ENCODE measurements around the gene DNAH1.

DNAH1 gene

GRCh38 chr3:52393959-52394670 lies 78.0 kb downstream of the DNAH1 start:
- H3K27me3 ChIP-seq (ENCODE audit: control insufficient read depth, insufficient read depth, low read length): peaks cover 4% of the 10 kb centered on the region; the same call in 1 of the 2 replicates
- no peak overlapping the region for H3K4me3 ChIP-seq (ENCODE audit: low read depth, low read length)
- no peaks in the 10 kb centered on the region for H3K36me3 ChIP-seq (ENCODE audit: control insufficient read depth, insufficient read depth, low read length)
- H3K9me3 ChIP-seq (ENCODE audit: control insufficient read depth, insufficient read depth, low read depth, low read length): no peaks in the 10 kb centered on the region
- no peak overlapping the region for H3K27ac ChIP-seq (ENCODE audit: low read depth, low read length)
- H3K4me1 ChIP-seq (ENCODE audit: control insufficient read depth, insufficient read depth, low read length): no peaks in the 10 kb centered on the region
- H3K9ac ChIP-seq (ENCODE audit: low read length): no peak overlapping the region

GRCh38 chr3:52394751-52395502 lies 78.8 kb downstream of the DNAH1 start:
- Histone ChIP-seq H3K4me1 (ENCODE audit: control insufficient read depth, insufficient read depth, low read length) (no peaks in the 10 kb centered on the region), H3K9ac (ENCODE audit: low read length) (no peak overlapping the region), H3K4me3 (ENCODE audit: low read depth, low read length) (no peak overlapping the region), H3K36me3 (ENCODE audit: control insufficient read depth, insufficient read depth, low read length) (0 out of 2 replicates have a peak, but pooled peaks cover 2% of the 10 kb centered on the region), H3K27ac (ENCODE audit: low read depth, low read length) (no peak overlapping the region), H3K27me3 (ENCODE audit: control insufficient read depth, insufficient read depth, low read length) (peaks cover 4% of the 10 kb centered on the region; the same call in 1 of the 2 replicates), H3K9me3 (ENCODE audit: control insufficient read depth, insufficient read depth, low read depth, low read length) (no peaks in the 10 kb centered on the region)

GRCh38 chr3:52395503-52395865 lies 79.4 kb downstream of the DNAH1 start:
- H3K9me3 ChIP-seq (ENCODE audit: control insufficient read depth, insufficient read depth, low read depth, low read length): no peaks in the 10 kb centered on the region
- no peak overlapping the region for H3K9ac ChIP-seq (ENCODE audit: low read length)
- no peaks in the 10 kb centered on the region for H3K4me1 ChIP-seq (ENCODE audit: control insufficient read depth, insufficient read depth, low read length)
- peaks cover 4% of the 10 kb centered on the region; the same call in 1 of the 2 replicates for H3K27me3 ChIP-seq (ENCODE audit: control insufficient read depth, insufficient read depth, low read length)
- no peak overlapping the region for H3K27ac ChIP-seq (ENCODE audit: low read depth, low read length)
- no peak overlapping the region for H3K4me3 ChIP-seq (ENCODE audit: low read depth, low read length)
- H3K36me3 ChIP-seq (ENCODE audit: control insufficient read depth, insufficient read depth, low read length): 0 out of 2 replicates have a peak, but pooled peaks cover 2% of the 10 kb centered on the region

- no peaks in the 10 kb centered on the region for H3K9me3 ChIP-seq (ENCODE audit: control insufficient read depth, insufficient read depth, low read depth, low read length)
- no peak overlapping the region for H3K4me3 ChIP-seq (ENCODE audit: low read depth, low read length)
- no peak overlapping the region for H3K27ac ChIP-seq (ENCODE audit: low read depth, low read length)
- no peak overlapping the region for H3K9ac ChIP-seq (ENCODE audit: low read length)
- peaks cover under 1% of the 10 kb centered on the region; the same call in 1 of the 2 replicates for H3K27me3 ChIP-seq (ENCODE audit: control insufficient read depth, insufficient read depth, low read length)
- H3K36me3 ChIP-seq (ENCODE audit: control insufficient read depth, insufficient read depth, low read length): peaks cover 9% of the 10 kb centered on the region
- no peaks in the 10 kb centered on the region for H3K4me1 ChIP-seq (ENCODE audit: control insufficient read depth, insufficient read depth, low read length)
These were observed 80.1 kb downstream of the DNAH1 start for GRCh38 chr3:52396011-52396906.

GRCh38 chr3:52396907-52397591 lies 80.9 kb downstream of the DNAH1 start:
- H3K9me3 ChIP-seq (ENCODE audit: control insufficient read depth, insufficient read depth, low read depth, low read length): no peaks in the 10 kb centered on the region

GRCh38 chr3:52397676-52398399 lies 81.7 kb downstream of the DNAH1 start:
- no peaks in the 10 kb centered on the region for H3K4me1 ChIP-seq (ENCODE audit: control insufficient read depth, insufficient read depth, low read length)
- H3K9ac ChIP-seq (ENCODE audit: low read length): no peak overlapping the region
- no peaks in the 10 kb centered on the region for H3K9me3 ChIP-seq (ENCODE audit: control insufficient read depth, insufficient read depth, low read depth, low read length)
- no peaks in the 10 kb centered on the region for H3K27me3 ChIP-seq (ENCODE audit: control insufficient read depth, insufficient read depth, low read length)
- no peak overlapping the region for H3K4me3 ChIP-seq (ENCODE audit: low read depth, low read length)
- H3K36me3 ChIP-seq (ENCODE audit: control insufficient read depth, insufficient read depth, low read length): peaks cover 25% of the 10 kb centered on the region
- no peak overlapping the region for H3K27ac ChIP-seq (ENCODE audit: low read depth, low read length)

More at GRCh38 chr3:52396907-52397591, 80.9 kb downstream of the DNAH1 start:
- Histone ChIP-seq H3K9ac (ENCODE audit: low read length) (no peak overlapping the region), H3K27ac (ENCODE audit: low read depth, low read length) (no peak overlapping the region), H3K27me3 (ENCODE audit: control insufficient read depth, insufficient read depth, low read length) (no peaks in the 10 kb centered on the region), H3K4me3 (ENCODE audit: low read depth, low read length) (no peak overlapping the region), H3K36me3 (ENCODE audit: control insufficient read depth, insufficient read depth, low read length) (peaks cover 17% of the 10 kb centered on the region), H3K4me1 (ENCODE audit: control insufficient read depth, insufficient read depth, low read length) (no peaks in the 10 kb centered on the region)

- no peak overlapping the region for H3K27ac ChIP-seq (ENCODE audit: low read depth, low read length)
- H3K4me1 ChIP-seq (ENCODE audit: control insufficient read depth, insufficient read depth, low read length): no peaks in the 10 kb centered on the region
- no peak overlapping the region for H3K4me3 ChIP-seq (ENCODE audit: low read depth, low read length)
- H3K36me3 ChIP-seq (ENCODE audit: control insufficient read depth, insufficient read depth, low read length): peaks cover 33% of the 10 kb centered on the region
- no peak overlapping the region for H3K9ac ChIP-seq (ENCODE audit: low read length)
- H3K9me3 ChIP-seq (ENCODE audit: control insufficient read depth, insufficient read depth, low read depth, low read length): no peaks in the 10 kb centered on the region
- H3K27me3 ChIP-seq (ENCODE audit: control insufficient read depth, insufficient read depth, low read length): no peaks in the 10 kb centered on the region
These were observed 82.6 kb downstream of the DNAH1 start for GRCh38 chr3:52398670-52399081.

- peaks cover 38% of the 10 kb centered on the region for H3K36me3 ChIP-seq (ENCODE audit: control insufficient read depth, insufficient read depth, low read length)
- no peak overlapping the region for H3K9ac ChIP-seq (ENCODE audit: low read length)
These were observed 83.0 kb downstream of the DNAH1 start for GRCh38 chr3:52399131-52399530.

GRCh38 chr3:52399593-52399992 lies 83.5 kb downstream of the DNAH1 start:
- Histone ChIP-seq H3K4me1 (ENCODE audit: control insufficient read depth, insufficient read depth, low read length) (no peaks in the 10 kb centered on the region), H3K9me3 (ENCODE audit: control insufficient read depth, insufficient read depth, low read depth, low read length) (no peaks in the 10 kb centered on the region), H3K36me3 (ENCODE audit: control insufficient read depth, insufficient read depth, low read length) (peaks cover 42% of the 10 kb centered on the region), H3K4me3 (ENCODE audit: low read depth, low read length) (no peak overlapping the region), H3K27me3 (ENCODE audit: control insufficient read depth, insufficient read depth, low read length) (no peaks in the 10 kb centered on the region), H3K9ac (ENCODE audit: low read length) (no peak overlapping the region), H3K27ac (ENCODE audit: low read depth, low read length) (no peak overlapping the region)

More at GRCh38 chr3:52399131-52399530, 83.0 kb downstream of the DNAH1 start:
- H3K4me3 ChIP-seq (ENCODE audit: low read depth, low read length): no peak overlapping the region
- H3K27me3 ChIP-seq (ENCODE audit: control insufficient read depth, insufficient read depth, low read length): no peaks in the 10 kb centered on the region
- H3K4me1 ChIP-seq (ENCODE audit: control insufficient read depth, insufficient read depth, low read length): no peaks in the 10 kb centered on the region
- H3K9me3 ChIP-seq (ENCODE audit: control insufficient read depth, insufficient read depth, low read depth, low read length): no peaks in the 10 kb centered on the region
- H3K27ac ChIP-seq (ENCODE audit: low read depth, low read length): no peak overlapping the region

GRCh38 chr3:52400275-52400793 lies 84.2 kb downstream of the DNAH1 start:
- H3K9me3 ChIP-seq (ENCODE audit: control insufficient read depth, insufficient read depth, low read depth, low read length): no peaks in the 10 kb centered on the region
- no peak overlapping the region for H3K4me3 ChIP-seq (ENCODE audit: low read depth, low read length)
- H3K27me3 ChIP-seq (ENCODE audit: control insufficient read depth, insufficient read depth, low read length): no peaks in the 10 kb centered on the region
- H3K36me3 ChIP-seq (ENCODE audit: control insufficient read depth, insufficient read depth, low read length): peaks cover 49% of the 10 kb centered on the region
- no peaks in the 10 kb centered on the region for H3K4me1 ChIP-seq (ENCODE audit: control insufficient read depth, insufficient read depth, low read length)
- H3K9ac ChIP-seq (ENCODE audit: low read length): no peak overlapping the region
- H3K27ac ChIP-seq (ENCODE audit: low read depth, low read length): no peak overlapping the region
